NAMALWA (cell line): ENCODE data around the gene KIRREL3.

Source experiments
- DNase-seq: peaks from one replicate; pipeline ENCODE4 v3.0.0-alpha.2; 2015; ENCODE audit warnings: low spot score

Gene KIRREL3

DNA sequence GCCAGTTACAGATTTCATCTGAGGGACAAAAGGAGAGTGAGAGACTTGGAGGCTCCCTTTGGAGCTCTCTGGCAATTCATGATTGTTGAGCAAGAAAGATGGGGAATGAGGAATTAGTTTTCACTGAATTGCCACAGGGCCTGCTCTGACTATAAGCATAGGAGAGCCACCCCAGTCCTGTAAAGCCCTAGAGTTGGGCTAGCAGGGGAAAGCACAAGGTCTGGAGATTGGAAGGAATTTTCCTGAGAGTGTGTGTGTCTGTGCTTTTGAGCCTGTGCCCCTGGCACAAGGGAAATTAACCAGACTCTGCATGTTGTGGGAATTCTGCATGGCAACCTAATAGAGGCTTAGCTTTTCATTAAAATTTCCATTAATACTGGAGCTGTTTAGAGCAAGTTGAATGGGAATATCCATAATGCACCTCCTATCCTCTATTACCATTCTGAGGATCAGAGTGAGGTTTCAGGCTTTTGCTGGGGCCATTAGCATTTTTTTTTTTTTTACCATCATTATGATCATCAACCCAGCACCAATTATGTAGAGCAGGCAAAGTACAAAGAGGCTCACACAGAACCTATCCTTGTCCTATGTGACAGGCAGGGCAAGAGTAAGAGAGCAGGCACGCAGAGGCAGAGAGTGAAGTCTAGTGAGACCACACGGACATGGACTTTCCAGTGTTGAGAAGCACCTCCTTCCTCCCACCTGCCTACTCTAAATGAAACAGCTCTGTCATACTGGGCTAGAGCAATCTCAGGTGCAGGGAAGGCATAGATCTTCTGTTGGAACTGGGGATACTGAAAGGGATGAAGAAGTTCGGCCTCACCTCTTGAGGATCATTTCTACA lies 336.6 kb downstream of the KIRREL3 start:
- DNase-seq = no peak

- no peak for DNase-seq
These were observed 338.4 kb downstream of the KIRREL3 start for GRCh38 chr11:126662035-126662790.

GRCh38 chr11:126660761-126661425 lies 339.7 kb downstream of the KIRREL3 start:
- DNase-seq = no peak

GRCh38 chr11:126660321-126660720 lies 340.2 kb downstream of the KIRREL3 start:
- DNase-seq = no peak

DNA sequence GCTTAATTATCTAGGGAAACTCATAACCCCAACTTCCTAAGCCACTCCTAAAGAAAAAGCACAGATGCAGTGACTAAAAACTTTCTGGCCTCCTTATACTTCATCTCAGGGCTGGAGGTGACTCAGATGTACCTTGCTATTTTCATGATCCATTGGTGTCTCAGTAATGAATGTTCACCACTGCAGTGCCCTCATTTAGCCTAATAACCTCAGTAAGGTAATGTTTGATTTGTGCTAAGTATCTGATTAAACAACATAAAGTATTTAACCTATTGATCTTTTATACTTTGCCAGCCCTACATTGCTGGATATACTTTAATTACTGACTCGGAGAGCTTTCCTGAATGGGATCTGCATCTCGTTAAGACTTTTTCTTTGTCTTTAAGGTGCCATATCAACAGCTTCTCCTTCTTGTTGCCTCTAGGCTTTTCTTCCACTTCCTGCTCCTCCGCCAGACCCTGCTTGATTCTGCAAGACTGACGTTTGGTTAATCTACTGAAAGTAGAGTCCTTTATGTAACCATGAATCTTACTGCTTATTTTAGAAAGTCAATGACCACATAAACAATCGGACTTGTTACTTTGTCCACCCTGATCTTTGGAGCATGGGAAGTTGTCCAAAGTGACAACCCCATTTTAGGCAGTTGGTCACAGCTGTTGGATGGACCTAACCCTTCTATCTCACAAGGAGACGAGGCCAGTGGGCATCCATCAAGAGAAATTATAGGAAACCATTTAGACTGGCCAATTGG lies 342.1 kb downstream of the KIRREL3 start:
- DNase-seq = no peak

- DNase-seq = no peak
These were observed 344.8 kb downstream of the KIRREL3 start for GRCh38 chr11:126655807-126656128.

DNA sequence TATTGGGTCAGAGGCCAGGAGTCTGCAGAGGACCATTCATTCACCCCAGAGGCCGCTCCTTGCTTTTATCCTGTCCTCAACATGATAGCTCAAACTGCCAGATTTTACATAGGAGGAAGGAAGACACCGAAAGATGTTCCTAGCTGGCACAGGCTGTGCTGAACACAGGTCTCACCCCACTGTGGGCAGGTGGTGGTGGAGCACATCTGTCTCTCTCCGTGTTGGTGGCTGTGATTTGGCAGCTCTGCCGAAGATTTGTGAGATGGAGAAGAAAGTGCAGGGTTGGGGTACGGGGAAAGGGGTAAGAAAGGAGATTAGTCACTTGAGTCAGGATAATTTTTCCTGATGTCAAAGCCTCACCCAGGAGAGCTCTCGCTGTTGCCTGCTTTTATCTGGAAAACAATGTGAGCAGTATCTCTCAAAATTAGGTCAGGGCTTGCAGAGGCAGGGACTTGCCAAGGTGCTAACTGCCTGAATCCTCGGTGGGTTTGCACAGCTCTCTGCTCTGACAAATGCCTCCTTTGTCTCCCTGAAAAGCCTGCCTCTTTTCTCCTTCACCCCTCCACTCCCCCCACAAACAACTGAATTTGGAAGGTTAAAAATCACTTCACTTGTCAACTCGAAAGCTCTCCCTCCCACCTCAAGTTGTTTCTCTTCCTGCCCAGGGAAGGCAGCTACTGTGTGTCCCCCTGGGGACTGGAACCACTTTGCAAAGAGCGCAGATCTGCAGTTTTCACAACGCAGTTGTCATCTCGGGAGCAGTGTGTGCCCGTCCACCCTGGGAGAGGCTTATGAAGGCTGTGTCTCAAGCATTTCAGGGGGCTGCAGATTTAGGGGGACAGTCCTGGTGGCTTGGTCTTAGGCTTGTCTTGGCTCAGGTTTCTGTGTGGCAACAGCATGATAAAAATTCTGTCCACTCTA lies 345.4 kb downstream of the KIRREL3 start:
- DNase-seq = no peak

DNA sequence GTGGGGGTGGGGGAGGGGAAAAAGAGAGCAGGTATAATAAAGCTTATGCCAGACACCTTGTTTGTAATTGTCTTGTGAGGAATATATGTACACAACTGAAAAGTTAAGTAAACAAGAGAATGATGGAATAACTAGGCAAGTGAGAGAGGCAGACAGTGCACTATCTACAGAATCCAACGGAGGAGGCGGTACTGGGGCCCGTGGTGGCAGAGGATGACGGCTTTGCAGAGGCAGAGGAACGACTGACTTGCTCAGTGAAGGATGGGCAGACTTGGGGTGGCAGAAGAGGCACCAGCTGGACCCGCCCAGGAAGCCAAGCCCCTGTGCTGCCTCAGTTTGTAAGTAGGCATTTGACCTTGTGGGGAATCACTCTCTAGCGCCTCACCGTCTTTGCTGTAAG lies 347.5 kb downstream of the KIRREL3 start:
- DNase-seq = no peak

GRCh38 chr11:126647735-126648134 lies 352.8 kb downstream of the KIRREL3 start:
- no peak for DNase-seq

DNA sequence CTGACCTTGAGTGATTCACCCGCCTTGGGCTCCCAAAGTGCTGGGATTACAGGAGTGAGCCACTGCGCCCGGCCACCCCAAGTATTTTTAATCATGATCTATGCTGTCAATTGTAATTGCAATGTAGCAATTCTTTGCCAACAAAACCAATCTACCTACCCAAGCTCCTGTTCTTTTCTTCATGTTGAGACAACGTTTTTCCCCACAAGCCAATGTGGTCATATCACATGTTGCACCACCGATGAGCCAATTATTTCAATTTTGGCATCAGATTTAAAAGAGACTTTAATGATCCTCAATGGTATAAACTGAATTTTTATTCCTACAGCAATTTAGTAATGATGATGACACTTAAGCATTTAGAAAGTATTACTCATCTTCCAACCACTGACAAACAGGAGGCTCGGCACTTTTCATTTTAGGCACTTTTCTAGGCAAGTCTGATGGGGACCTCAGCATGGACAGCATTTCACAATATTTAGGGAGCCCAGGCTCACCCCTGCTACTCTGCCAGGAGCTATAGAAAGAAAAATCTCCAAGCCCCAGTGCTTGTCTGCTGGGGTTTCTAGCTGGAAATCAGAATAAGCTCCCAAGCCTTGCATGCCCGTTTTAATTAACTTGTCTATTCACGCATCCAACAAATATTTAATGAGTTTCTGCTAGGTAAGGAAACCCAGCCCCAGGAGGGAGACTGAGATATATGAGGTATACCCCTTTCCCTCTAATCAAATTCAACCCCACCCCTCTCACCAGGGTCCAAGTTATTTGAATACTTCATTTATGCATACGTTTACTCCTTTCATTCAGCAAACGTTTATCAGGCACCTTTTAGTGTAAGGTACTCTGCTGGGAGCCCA lies 353.6 kb downstream of the KIRREL3 start:
- DNase-seq = no peak

- DNase-seq = no peak
These were observed 355.4 kb downstream of the KIRREL3 start for GRCh38 chr11:126645186-126645585.

GRCh38 chr11:126640186-126640585 lies 360.4 kb downstream of the KIRREL3 start:
- no peak for DNase-seq

DNA sequence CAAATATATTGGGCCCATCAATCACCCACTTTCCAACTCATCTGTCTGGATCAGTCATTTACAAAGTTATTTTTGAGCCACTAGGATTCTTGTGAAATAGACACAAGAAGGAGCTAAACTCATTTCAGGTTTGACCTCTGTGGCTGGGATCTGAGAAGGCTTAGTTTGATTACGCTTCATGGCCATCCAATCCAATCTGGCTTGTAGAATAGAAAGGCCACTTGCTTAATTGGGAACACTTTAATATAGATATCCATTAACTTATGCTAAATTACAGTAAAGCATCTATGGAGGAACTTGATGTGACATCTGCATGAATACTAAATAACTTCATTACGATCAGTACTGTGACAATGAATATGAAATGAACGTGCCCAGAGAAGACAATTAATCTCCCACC lies 360.9 kb downstream of the KIRREL3 start:
- DNase-seq = no peak

- DNase-seq = no peak
These were observed 361.9 kb downstream of the KIRREL3 start for GRCh38 chr11:126638648-126639047.

DNA sequence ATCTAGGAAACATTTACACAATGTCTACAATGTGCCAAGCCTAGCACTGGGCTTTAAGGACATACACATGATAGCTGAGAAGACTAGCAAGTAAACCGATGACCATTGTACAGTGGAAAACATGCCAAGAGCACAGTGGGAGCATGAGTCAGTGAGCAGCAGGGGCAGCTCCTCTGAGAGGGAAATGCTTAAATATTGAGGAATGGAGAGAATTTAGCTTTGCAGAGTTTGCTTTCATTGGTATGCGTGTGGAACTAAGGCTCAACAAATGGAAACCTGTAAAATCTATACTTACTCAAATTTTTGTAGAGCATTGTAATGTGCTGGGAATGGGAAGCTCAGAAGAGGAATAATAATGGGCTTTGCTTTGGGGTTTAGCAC lies 362.8 kb downstream of the KIRREL3 start:
- no peak for DNase-seq

GRCh38 chr11:126636911-126637794 lies 363.4 kb downstream of the KIRREL3 start:
- DNase-seq = no peak

DNA sequence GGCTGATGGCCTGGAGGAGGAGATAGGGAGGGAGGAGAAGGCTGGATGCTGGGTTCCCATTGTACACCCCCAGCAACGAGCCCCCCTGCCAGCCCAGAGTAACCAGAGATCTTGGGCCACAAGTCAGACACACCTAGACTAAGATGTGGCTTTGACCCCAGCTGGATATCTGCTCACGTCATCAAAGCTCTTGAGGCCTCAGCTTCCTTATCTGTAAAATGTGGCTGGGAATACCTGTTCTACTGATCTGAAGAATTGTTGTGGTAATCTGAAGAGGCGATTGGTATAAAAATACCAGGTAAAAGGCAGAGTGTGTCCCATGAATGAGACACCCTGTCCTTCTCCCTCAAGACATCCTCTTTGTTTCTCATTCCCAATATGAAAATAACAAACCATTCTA lies 365.1 kb downstream of the KIRREL3 start:
- no peak for DNase-seq

DNA sequence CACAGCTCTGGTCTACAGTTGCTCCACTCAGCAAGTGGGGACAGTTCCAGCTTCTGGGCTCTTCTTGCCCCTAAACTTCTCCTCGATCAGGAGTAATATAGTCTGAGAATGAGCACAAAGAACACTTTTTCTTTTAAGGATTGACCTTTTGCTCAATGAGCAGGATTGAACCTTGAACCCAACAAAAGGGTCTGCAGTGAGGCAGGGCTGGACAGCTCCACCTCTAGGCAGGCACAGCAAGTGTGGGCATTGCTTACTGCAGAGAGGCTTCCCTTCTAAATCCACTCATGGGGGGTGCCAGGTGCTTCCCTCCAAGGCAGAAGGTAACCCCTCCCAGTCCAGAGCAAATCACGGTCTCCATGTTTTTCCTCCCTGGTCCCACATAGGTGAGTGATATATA lies 365.6 kb downstream of the KIRREL3 start:
- no peak for DNase-seq

DNA sequence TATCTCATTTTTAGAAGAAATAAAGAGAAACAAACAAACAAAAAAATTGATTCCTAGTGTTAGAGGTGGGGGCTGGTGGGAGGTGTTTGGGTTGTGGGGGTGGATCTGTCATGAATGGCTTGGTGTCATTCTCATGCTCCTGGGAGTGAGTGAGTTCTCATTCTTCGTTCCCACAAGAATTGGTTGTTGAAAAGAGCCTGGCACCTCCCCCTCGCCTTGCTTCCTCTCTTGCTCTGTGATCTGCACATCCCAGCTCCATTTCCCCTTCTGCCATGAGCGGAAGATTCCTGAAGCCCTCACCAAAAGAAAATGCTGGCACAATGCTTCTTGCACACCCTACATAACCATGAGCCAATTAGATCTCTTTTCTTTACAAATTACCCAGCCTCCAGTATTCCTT lies 367.2 kb downstream of the KIRREL3 start:
- DNase-seq = no peak
